ENCODE measurements around the gene ETV5.

GRCh38 chr3:186077466-186077865 lies 31.4 kb downstream of the ETV5 start:
- TF ChIP-seq, protein P1, sequence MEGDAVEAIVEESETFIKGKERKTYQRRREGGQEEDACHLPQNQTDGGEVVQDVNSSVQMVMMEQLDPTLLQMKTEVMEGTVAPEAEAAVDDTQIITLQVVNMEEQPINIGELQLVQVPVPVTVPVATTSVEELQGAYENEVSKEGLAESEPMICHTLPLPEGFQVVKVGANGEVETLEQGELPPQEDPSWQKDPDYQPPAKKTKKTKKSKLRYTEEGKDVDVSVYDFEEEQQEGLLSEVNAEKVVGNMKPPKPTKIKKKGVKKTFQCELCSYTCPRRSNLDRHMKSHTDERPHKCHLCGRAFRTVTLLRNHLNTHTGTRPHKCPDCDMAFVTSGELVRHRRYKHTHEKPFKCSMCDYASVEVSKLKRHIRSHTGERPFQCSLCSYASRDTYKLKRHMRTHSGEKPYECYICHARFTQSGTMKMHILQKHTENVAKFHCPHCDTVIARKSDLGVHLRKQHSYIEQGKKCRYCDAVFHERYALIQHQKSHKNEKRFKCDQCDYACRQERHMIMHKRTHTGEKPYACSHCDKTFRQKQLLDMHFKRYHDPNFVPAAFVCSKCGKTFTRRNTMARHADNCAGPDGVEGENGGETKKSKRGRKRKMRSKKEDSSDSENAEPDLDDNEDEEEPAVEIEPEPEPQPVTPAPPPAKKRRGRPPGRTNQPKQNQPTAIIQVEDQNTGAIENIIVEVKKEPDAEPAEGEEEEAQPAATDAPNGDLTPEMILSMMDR (IDR thresholded peaks at IDR 0.05 in 4 of 5, conservative IDR thresholded peaks at IDR 0.05 in 1 of 5): no peak
- no peak for TF ChIP-seq POLR2A (IDR thresholded peaks at IDR 0.05)
